H1 (cell line): Measurements from ENCODE around the gene MCM9.

Experiments
- ATF3 ChIP-seq: IDR thresholded peaks from 2 replicates; pipeline ENCODE4 v1.6.1; 2011; ENCODE audit warnings: low read depth, mild to moderate bottlenecking, low read length; ENCODE audit not compliant: insufficient read depth
- CTCF ChIP-seq, 3 experiments: IDR thresholded peaks; 1 replicate in 2 of 3; 2 replicates in 1 of 3; pipeline versions ENCODE4 v1.5.1 to v1.6.1; 2011; ENCODE audit warnings: low read length in 3 of 3, mild to moderate bottlenecking in 3 of 3, inconsistent platforms in 2 of 3, low read depth in 1 of 3, moderate library complexity in 1 of 3; ENCODE audit not compliant: insufficient read depth in 1 of 3; ENCODE audit errors: control extremely low read depth in 1 of 3
- RBBP5 ChIP-seq: IDR thresholded peaks from 2 replicates; pipeline ENCODE4 v1.7.1; 2012; ENCODE audit warnings: low read depth, mild to moderate bottlenecking, inconsistent platforms, low read length, moderate library complexity, borderline replicate concordance
- SIN3A ChIP-seq, 2 experiments: IDR thresholded peaks in 1 of 2; conservative IDR thresholded peaks in 1 of 2; 2 replicates each; pipeline ENCODE4 v1.6.1; 2011 to 2012; ENCODE audit warnings: low read length in 2 of 2, improper control_type of control experiment in 1 of 2, low read depth in 1 of 2, mild to moderate bottlenecking in 1 of 2

GRCh38 chr6:118871331-118871730 is 63.6 kb downstream of the MCM9 start:
- TF ChIP-seq RBBP5 (no peak), SIN3A (conservative IDR thresholded peaks at IDR 0.05 in 1 of 2, IDR thresholded peaks at IDR 0.05 in 1 of 2; ENCODE audit: low read depth in 1 of 2, low read length in 2 of 2) (no peak), ATF3 (no peak), CTCF (IDR thresholded peaks at IDR 0.05; ENCODE audit: control extremely low read depth in 1 of 3, insufficient read depth in 1 of 3, low read depth in 1 of 3, low read length in 3 of 3) (no peak)
